HEK293T (cell line): ENCODE measurements around the gene FNDC5.

Experiments
- ARNT ChIP-seq: fragments of 450-650 bp; IDR thresholded peaks from 2 replicates; pipeline ENCODE4 v1.6.1; 2017; ENCODE audit warnings: mild to moderate bottlenecking
- FOXM1 ChIP-seq: fragments of 450-650 bp; IDR thresholded peaks from 2 replicates; pipeline ENCODE4 v1.6.1; 2017; ENCODE audit warnings: mild to moderate bottlenecking, borderline replicate concordance
- LEF1 ChIP-seq: fragments of 450-650 bp; IDR thresholded peaks from 2 replicates; pipeline ENCODE4 v1.6.1; 2017; ENCODE audit warnings: mild to moderate bottlenecking, borderline replicate concordance
- TARDBP ChIP-seq: fragments of 450-650 bp; IDR thresholded peaks from 2 replicates; pipeline ENCODE4 v1.6.1; 2016

DNA sequence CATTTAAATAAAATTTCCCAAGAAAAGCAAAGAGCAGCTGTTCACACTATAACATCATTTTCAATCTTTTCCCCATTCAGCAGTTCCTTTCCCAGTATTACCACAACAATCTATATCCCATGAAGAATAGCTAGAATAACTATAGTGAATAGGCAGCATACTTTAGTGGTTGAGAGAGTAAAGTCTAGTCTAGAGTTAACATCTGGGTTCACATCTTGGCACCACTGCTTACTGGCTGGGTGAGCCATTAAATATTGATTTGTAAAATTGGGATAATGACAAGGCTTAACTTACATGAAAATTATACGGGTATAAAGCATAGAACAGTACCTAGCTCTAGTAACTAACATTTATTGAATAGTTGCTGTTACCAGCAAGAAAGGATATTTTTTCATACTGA, 38.8 kb downstream of the FNDC5 start:
- TF ChIP-seq FOXM1: no peak
- no peak for TF ChIP-seq TARDBP
- no peak for TF ChIP-seq LEF1
- TF ChIP-seq ARNT: no peak
